ENCODE data around the gene GPR180.

Gene GPR180

DNA sequence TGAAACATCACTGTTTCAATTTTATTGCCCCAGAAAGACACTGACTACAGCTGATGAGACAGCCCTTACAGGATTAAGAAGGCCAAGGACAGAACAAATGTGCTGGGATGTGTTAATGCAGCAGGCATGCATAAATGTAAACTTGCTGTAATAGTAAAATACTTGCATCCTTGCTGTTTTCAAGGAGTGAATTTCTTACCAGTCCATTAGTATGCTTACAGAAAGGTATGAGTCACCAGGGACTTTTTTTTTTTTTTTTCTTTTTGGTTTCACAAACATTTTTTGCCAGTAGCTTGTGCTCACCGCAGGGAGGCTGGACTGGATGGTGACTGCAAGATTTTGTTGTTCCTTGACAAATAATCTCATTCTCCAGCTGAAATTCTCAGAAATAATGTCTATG is 55.1 kb downstream of the GPR180 start:
- DNase-seq: no peak

GRCh38 chr13:94657167-94657566 is 55.5 kb downstream of the GPR180 start:
- DNase-seq: no peak

- DNase-seq: no peak
Observed at GRCh38 chr13:94658926-94659597, 57.4 kb downstream of the GPR180 start.

- no peak for DNase-seq
Observed at GRCh38 chr13:94659598-94659946, 57.9 kb downstream of the GPR180 start.

GRCh38 chr13:94660695-94661326 is 59.2 kb downstream of the GPR180 start:
- no peak for DNase-seq

DNA sequence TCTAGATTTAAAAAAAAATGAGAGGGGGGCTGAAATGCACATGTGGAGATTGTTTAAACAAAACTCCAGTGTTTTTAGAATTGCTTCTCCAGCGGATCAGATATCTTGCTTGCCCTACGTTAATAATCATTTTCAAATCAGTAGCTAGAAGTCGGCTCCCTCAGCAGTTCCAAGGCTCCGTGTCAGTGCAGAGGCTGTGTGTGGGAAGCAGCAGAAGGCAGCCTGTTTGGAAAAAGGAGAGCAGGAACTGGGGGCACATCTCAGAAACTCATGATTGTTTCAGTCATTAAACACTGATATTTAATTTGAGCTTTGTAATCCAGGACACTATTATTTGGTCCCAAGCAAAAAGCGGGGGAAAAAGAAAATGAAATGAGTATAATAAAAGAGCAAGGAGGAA is 59.7 kb downstream of the GPR180 start:
- no peak for DNase-seq

GRCh38 chr13:94662274-94662945 is 60.8 kb downstream of the GPR180 start:
- DNase-seq: no peak

GRCh38 chr13:94664889-94665288 is 63.2 kb downstream of the GPR180 start:
- no peak for DNase-seq

DNA sequence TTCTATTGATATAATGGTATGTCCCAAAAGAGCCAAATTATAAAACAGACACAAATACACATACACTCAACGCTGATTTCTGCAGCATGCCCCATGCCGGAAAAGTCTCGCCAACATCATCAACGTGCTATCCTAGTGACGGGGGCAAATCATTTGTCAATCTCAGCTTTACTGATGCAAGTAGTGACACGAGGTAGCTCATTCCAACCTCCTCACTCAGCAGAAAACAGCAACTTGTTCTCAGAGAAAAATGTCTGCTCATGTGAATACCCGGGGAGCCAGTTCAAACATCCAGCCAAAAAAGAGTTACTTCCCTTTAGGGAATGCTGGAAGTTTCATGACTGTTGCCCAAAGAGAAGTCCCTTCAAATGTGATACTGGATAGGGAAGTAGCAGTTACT is 64.4 kb downstream of the GPR180 start:
- DNase-seq: no peak

DNA sequence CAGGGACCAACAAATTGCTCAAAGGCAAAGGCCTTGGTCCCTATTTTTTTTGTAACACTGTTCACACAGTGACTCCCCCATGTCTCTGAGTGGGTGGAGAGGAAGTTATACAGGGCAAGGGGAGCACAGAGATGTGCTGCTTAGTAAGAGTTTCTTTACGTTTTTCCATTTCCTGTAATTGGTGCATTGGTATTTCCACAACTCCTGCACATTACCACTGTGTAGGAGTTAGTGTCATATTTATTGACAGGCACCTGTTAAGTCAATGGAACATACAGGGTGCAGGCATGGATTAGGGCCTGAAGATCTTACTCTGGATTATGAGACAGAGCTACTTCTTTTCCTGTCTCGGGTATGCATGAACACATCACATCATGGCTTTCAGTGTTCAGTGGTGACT is 65.5 kb downstream of the GPR180 start:
- DNase-seq: no peak

- no peak for DNase-seq
Observed at GRCh38 chr13:94672400-94672799, 70.7 kb downstream of the GPR180 start.

DNA sequence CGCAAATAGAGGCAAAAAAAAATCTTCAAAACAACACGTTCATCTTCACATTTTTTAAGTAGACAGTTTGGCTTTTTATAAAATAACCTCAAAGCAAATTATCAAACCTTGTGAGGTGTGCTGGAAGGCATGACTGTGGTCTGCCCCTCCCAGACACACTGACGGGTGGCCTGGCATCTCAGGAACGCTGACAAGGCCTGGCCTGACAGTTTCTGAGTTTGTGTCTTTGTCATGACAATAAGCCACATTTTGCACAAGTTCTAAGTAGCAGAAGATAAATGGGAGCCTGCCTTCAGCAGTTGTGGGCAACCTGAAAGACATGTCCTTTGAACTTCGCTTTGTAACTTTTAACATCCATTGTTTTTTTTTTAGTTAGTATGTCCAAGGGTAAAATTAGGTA is 72.2 kb downstream of the GPR180 start:
- no peak for DNase-seq

GRCh38 chr13:94674609-94675348 is 73.1 kb downstream of the GPR180 start:
- peak; percentile 24 to 36 for DNase-seq

- DNase-seq: no peak
Observed at GRCh38 chr13:94677799-94678198, 76.1 kb downstream of the GPR180 start.

DNA sequence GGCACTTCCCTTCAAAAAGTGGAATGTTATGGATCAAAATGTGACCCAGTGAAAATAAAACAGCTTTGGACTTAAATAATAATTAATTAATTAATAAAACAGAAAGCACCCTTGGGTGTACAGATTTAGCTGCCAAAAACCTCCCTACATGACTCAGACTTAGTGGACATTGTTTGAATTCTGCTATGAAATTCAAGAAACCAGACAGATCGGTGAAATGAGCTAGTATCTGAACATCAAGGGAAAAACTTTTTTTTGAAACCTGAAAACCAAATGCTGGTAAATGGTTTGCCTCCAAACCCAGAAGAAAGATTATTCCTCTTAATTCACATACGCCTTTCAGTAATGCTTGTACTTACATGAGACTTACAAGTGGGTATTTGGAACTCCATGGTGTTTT is 77.2 kb downstream of the GPR180 start:
- no peak for DNase-seq

- DNase-seq: no peak
Observed at GRCh38 chr13:94679614-94680013, 78.0 kb downstream of the GPR180 start.

- no peak for DNase-seq
Observed at GRCh38 chr13:94682229-94682628, 80.6 kb downstream of the GPR180 start.

DNA sequence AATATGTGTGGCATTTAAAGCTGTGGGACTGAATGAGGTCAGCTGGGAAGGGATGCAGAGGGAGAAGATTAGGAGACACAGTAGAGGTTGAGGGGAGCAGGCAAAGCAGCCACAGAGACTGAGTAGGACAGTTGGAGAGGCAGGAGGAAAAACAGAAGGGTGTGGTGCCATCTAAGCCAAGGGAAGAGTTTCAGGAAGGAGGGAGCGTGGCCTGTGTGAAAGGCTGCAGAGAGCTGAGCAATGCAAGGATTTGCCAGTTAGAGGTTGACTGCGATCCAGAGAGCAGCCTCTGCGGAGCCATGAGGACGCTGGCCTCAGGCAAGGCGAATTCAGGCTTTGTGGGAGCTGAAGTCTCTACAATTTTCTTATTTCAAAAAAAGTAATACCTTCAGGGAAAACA is 81.8 kb downstream of the GPR180 start:
- DNase-seq: no peak

Measured in activated CD4-positive, alpha-beta T cell treated with anti-CD3 and anti-CD28 coated beads, Interleukin-2, amount 50 U/mL, for 4 hours (primary cell).